Smooth muscle cell (in vitro differentiated cells): ENCODE measurements around the gene SH2D3C. TPM values are rescaled to one million over a fixed set of nuclear protein-coding genes. Genes with fewer than 3 reads are reported as not detected.

Source experiments
- DNase-seq: peaks from one replicate; lab custom pipeline; 2025; ENCODE audit not compliant: unreplicated experiment; lab: John Stamatoyannopoulos, UW
- H2AFZ ChIP-seq: fragments of 200-600 bp; sonication (generic); 2 replicates; pipeline ENCODE4 v1.6.0; 2016; ENCODE audit warnings: antibody characterized with exemption, low read depth, mild to moderate bottlenecking
- H3F3A ChIP-seq: fragments of 200-600 bp; sonication (generic); 2 replicates; pipeline ENCODE4 v1.6.0; 2017; ENCODE audit warnings: antibody characterized with exemption, low read depth
- H3K27ac ChIP-seq: fragments of 200-600 bp; sonication (generic); 2 replicates; pipeline ENCODE4 v1.5.1; 2016; ENCODE audit warnings: low read depth, mild to moderate bottlenecking
- H3K27me3 ChIP-seq: fragments of 200-600 bp; sonication (generic); 2 replicates; pipeline ENCODE4 v1.6.1; 2016; ENCODE audit warnings: low read depth, mild to moderate bottlenecking
- H3K36me3 ChIP-seq: fragments of 200-600 bp; sonication (generic); 2 replicates; pipeline ENCODE4 v1.5.1; 2016; ENCODE audit warnings: low read depth
- H3K4me1 ChIP-seq: fragments of 200-600 bp; sonication (generic); 2 replicates; pipeline ENCODE4 v1.5.1; 2016; ENCODE audit warnings: low read depth
- H3K4me2 ChIP-seq: fragments of 200-600 bp; sonication (generic); 2 replicates; pipeline ENCODE4 v1.6.0; 2016; ENCODE audit warnings: mild to moderate bottlenecking
- H3K4me3 ChIP-seq: fragments of 200-600 bp; sonication (generic); 2 replicates; pipeline ENCODE4 v1.5.1; 2016; ENCODE audit warnings: mild to moderate bottlenecking
- H3K79me2 ChIP-seq: fragments of 200-600 bp; sonication (generic); 2 replicates; pipeline ENCODE4 v1.6.0; 2016; ENCODE audit warnings: low read depth, mild to moderate bottlenecking
- H3K9ac ChIP-seq: fragments of 200-600 bp; sonication (generic); 2 replicates; pipeline ENCODE4 v1.6.0; 2016; ENCODE audit warnings: low read depth
- H3K9me3 ChIP-seq: fragments of 200-600 bp; sonication (generic); replicated peaks from 2 replicates; pipeline ENCODE4 v1.5.1; 2016; ENCODE audit warnings: low read depth
- H4K20me1 ChIP-seq: fragments of 200-600 bp; sonication (generic); 2 replicates; pipeline ENCODE4 v1.6.0; 2016; ENCODE audit warnings: low read depth
- WGBS: methylation state at CpG from one replicate; pipeline ENCODE4 v1.1.7; 2016; ENCODE audit warnings: low lambda C conversion rate; 5-methylcytosine and 5-hydroxymethylcytosine counted together
- polyA plus RNA-seq: library from polyadenylated mRNA; unstranded; fragments of >200 nt; fragmentation: Nextera tagmentation; extraction: Ambion mirVana; gene quantifications from 2 replicates; pipeline ENCODE4 v1.2.1, GENCODE V29; 2016
- total RNA-seq: library from RNA; depleted of rRNA; stranded (reverse); fragments of >200 nt; gene quantifications from 2 replicates; pipeline ENCODE4 v1.2.3, GENCODE V29; 2014
- TF ChIP-seq, protein P1 (sequence below): fragments of 200-600 bp; sonication (generic); IDR thresholded peaks from 2 replicates; pipeline ENCODE4 v1.5.1; 2017; ENCODE audit warnings: borderline replicate concordance, mild to moderate bottlenecking, antibody characterized with exemption; ENCODE audit not compliant: insufficient read depth, poor library complexity, severe bottlenecking

Gene SH2D3C
- total and polyA plus RNA-seq, 2 experiments from 2014 or later, result 0.54 TPM; not detected in 1

DNA sequence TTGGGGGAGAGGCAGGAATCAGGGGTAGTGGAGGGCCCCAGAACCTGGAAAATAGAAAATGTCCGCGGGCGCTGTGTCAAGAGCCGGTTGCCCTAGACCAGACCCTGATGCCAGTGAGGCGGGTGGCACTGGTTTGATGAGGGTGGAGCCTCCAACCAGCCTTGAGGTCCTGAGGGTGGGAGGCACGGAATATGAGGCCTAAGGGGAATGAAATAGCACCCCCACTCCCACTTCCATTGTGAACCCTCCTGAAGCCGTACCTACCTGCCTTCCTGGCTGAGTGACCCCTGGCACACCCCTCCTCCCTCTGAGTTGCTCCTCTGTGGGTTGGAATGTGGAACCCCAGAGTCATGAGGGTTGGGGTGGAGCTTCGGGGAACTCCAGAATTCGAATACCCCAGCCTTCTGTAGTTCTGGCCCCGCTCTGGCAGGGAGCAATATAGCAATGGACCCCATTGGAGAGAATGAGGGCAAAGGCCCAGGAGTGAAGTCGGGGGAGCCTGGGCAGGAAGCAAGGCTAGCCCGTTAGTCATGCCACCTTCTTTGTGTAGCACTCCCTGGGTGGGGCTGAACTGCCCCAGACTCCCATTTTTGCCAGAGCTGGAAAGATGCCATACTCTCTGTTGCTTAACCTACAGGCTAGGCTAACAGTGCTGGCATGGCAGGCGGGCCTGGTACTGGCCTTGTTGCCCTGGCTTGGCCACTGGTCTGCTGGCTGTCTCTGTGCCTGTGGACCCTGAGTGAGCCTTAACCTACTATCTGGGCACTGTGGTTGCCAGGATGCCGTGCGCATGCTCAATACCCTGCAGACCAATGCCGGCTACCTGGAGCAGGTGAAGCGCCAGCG lies 25.3 kb upstream of the SH2D3C start:
- no peaks in the 10 kb centered on the region for H3K9me3 ChIP-seq
- 56% methylated on average over 18 of the region's 18 CpGs for WGBS
- H4K20me1 ChIP-seq, result no peaks in the 10 kb centered on the region
- H2AFZ ChIP-seq, result peak overlapping the region; percentile 69
- peaks cover 20% of the 10 kb centered on the region for H3K79me2 ChIP-seq
- H3K36me3 ChIP-seq, result no peaks in the 10 kb centered on the region
- H3K4me1 ChIP-seq, result peaks cover 11% of the 10 kb centered on the region
- peak overlapping the region; percentile 73 for H3K27ac ChIP-seq
- peak overlapping the region; percentile 77 for H3K9ac ChIP-seq
- peak overlapping the region; percentile 88 for H3K4me2 ChIP-seq
- H3K4me3 ChIP-seq, result peak overlapping the region; percentile 87
- DNase-seq, result no peak
- TF ChIP-seq, protein P1, sequence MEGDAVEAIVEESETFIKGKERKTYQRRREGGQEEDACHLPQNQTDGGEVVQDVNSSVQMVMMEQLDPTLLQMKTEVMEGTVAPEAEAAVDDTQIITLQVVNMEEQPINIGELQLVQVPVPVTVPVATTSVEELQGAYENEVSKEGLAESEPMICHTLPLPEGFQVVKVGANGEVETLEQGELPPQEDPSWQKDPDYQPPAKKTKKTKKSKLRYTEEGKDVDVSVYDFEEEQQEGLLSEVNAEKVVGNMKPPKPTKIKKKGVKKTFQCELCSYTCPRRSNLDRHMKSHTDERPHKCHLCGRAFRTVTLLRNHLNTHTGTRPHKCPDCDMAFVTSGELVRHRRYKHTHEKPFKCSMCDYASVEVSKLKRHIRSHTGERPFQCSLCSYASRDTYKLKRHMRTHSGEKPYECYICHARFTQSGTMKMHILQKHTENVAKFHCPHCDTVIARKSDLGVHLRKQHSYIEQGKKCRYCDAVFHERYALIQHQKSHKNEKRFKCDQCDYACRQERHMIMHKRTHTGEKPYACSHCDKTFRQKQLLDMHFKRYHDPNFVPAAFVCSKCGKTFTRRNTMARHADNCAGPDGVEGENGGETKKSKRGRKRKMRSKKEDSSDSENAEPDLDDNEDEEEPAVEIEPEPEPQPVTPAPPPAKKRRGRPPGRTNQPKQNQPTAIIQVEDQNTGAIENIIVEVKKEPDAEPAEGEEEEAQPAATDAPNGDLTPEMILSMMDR, result no peak
- peaks cover 9% of the 10 kb centered on the region for H3F3A ChIP-seq
- no peaks in the 10 kb centered on the region for H3K27me3 ChIP-seq

DNA sequence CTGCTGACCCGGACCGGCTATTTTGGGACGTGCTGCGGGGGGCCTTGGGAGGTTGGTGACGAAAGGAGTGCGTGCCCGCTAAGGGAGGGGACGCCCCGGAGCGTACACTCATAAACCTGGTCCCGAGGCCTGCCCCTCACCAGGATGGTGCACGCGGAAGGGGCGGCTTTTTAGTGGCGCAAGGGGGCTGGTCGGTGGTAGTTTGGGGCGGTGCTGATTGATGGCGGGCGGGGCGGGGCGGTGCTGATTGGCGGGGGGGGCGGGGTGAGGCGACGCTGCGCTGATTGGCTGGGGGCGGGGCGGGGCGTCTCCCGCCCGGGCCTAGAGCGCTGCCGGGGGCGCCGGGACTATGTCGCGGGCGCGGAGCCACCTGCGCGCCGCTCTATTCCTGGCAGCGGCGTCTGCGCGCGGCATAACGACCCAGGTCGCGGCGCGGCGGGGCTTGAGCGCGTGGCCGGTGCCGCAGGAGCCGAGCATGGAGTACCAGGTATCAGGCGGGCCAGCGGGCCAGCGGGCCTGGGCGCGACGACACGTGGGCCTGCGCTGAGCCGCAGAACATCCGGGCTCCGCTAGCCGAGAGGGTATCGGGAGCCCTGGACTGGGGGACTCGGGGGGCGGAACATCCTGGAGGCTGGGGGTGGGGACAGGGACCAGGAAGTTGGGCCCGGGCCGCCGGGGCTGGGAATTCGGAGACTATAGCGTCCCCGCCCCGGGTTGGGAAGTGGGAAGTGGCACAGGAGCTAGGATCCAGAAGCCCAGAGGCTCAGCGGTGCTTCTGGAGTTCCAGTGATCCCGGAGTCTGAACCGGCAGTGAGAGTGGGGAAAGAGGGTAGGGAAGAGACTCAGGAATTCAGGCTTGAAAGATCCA lies 24.3 kb upstream of the SH2D3C start, which contains the start of gene FPGS:
Gene FPGS (plus strand): TSS at position 307 of the 868 bp plus-strand sequence. CDS start 43 bp downstream, at position 350.
- no peaks in the 10 kb centered on the region for H3K9me3 ChIP-seq
- TF ChIP-seq, protein P1, result no peak
- H3K27ac ChIP-seq, result peak within 1 kb of the TSS; percentile 73
- H3K79me2 ChIP-seq, result peaks cover 20% of the 10 kb centered on the region
- peak within 1 kb of the TSS; percentile 87 for H3K4me3 ChIP-seq
- DNase-seq, result peak; percentile 87
- no peaks in the 10 kb centered on the region for H3K36me3 ChIP-seq
- peaks cover 11% of the 10 kb centered on the region for H3K4me1 ChIP-seq
- H3K27me3 ChIP-seq, result no peaks in the 10 kb centered on the region
- H3K9ac ChIP-seq, result peak within 1 kb of the TSS; percentile 77
- H2AFZ ChIP-seq, result peak within 1 kb of the TSS; percentile 69
- peaks cover 9% of the 10 kb centered on the region for H3F3A ChIP-seq
- H3K4me2 ChIP-seq, result peak within 1 kb of the TSS; percentile 88
- WGBS, result under 1% methylated on average over 57 of the region's 83 CpGs
- H4K20me1 ChIP-seq, result no peaks in the 10 kb centered on the region

DNA sequence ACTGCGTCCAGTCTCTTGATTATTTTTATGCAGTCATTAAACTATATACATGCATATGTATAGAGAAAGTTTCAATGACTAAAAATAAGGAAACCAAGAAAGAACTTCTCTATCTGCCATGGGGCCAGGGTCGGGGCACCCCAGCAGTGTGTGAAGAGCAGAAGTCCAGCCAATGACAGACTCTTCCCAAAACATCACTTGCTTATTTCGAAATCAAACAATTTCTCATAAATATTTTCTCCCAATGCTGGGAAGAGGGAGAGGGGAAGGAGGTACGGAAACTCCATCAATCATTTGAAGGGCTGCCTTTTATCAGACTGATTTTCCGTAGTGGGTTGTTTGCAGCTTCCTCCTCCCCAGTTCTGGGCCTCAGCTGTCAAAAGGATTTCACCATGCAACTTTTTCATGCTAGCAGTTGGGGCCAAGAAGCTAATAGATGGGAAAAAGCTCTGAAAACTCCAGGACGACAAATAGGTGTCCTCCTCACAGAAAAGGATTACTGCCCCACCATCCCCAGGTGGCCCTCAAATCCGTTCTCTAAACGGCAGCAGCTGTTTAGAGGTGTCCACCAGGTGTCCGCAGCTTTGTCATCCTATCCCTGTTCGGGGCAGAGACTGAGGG lies 23.6 kb upstream of the SH2D3C start:
- peaks cover 11% of the 10 kb centered on the region for H3K4me1 ChIP-seq
- no peaks in the 10 kb centered on the region for H3K9me3 ChIP-seq
- no peak overlapping the region for H2AFZ ChIP-seq
- TF ChIP-seq, protein P1, result no peak
- no peak for DNase-seq
- no peaks in the 10 kb centered on the region for H4K20me1 ChIP-seq
- no peak overlapping the region for H3K9ac ChIP-seq
- peak overlapping the region; percentile 88 for H3K4me2 ChIP-seq
- H3K27me3 ChIP-seq, result no peaks in the 10 kb centered on the region
- peaks cover 9% of the 10 kb centered on the region for H3F3A ChIP-seq
- H3K27ac ChIP-seq, result peak overlapping the region; percentile 1
- 36% methylated on average over 10 of the region's 10 CpGs for WGBS
- peaks cover 20% of the 10 kb centered on the region for H3K79me2 ChIP-seq
- peak overlapping the region; percentile 87 for H3K4me3 ChIP-seq
- no peaks in the 10 kb centered on the region for H3K36me3 ChIP-seq
